Stimulated activated naive B cell treated with anti-CD40 and anti-IgM and Interleukin-4, amounts not matched to agents 10 μg/mL and 1 μg/mL and 100 μg/mL, for 72 hours (primary cell): ENCODE data around the gene CTU2.

Experiments
- ATAC-seq, 2 donors: fragments of 150-1000 bp; cut with Tn5 transposase; replicated peaks; 2 replicates each; pipeline ENCODE4 v1.10.0; 2021; ENCODE audit warnings: moderate library complexity in 1 of 2
- DNase-seq: peaks from one replicate; pipeline ENCODE4 v3.0.0; 2021
- H3K27ac Mint-ChIP-seq: one replicate; pipeline ENCODE4 v1.8.0; 2022; ENCODE audit warnings: mild to moderate bottlenecking, mixed read lengths
- H3K27me3 Mint-ChIP-seq, 2 donors: one replicate each; pipeline ENCODE4 v1.8.0; 2022; ENCODE audit warnings: mixed read lengths in 2 of 2
- H3K36me3 Mint-ChIP-seq, 2 donors: one replicate each; pipeline ENCODE4 v1.8.0; 2022; ENCODE audit warnings: mixed read lengths in 2 of 2, mild to moderate bottlenecking in 1 of 2
- H3K4me1 Mint-ChIP-seq, 2 donors: one replicate each; pipeline ENCODE4 v1.8.0; 2022; ENCODE audit warnings: mixed read lengths in 2 of 2, mild to moderate bottlenecking in 1 of 2
- H3K4me3 Mint-ChIP-seq, 2 donors: one replicate each; pipeline ENCODE4 v1.8.0; 2022; ENCODE audit warnings: mild to moderate bottlenecking in 2 of 2, mixed read lengths in 2 of 2, moderate library complexity in 1 of 2
- H3K9me3 Mint-ChIP-seq, 2 donors: one replicate each; pipeline ENCODE4 v1.8.0; 2022; ENCODE audit warnings: mixed read lengths in 2 of 2, mild to moderate bottlenecking in 1 of 2

CTU2 gene

GRCh38 chr16:88706965-88707826, 893 bp downstream of the CTU2 start:
- H3K36me3 Mint-ChIP-seq = peaks cover 17 to 29% of the 10 kb centered on the region in 2 donors

GRCh38 chr16:88710556-88710955, 4.3 kb downstream of the CTU2 start:
- Mint-ChIP-seq H3K36me3 (peaks cover 21 to 31% of the 10 kb centered on the region in 2 donors), H3K9me3 (no peaks in the 10 kb centered on the region), H3K4me1 (peaks cover 16 to 32% of the 10 kb centered on the region in 2 donors), H3K27me3 (no peaks in the 10 kb centered on the region), H3K27ac (peak overlapping the region; percentile 39), H3K4me3 (no peak overlapping the region)
- ATAC-seq (no peak), DNase-seq (no peak)

More at GRCh38 chr16:88706965-88707826, 893 bp downstream of the CTU2 start:
- no peaks in the 10 kb centered on the region for H3K27me3 Mint-ChIP-seq
- H3K27ac Mint-ChIP-seq = peak overlapping the region; percentile 81
- DNase-seq = no peak
- ATAC-seq = no peak
- H3K4me1 Mint-ChIP-seq = peaks cover 42 to 65% of the 10 kb centered on the region in 2 donors
- H3K9me3 Mint-ChIP-seq = no peaks in the 10 kb centered on the region
- H3K4me3 Mint-ChIP-seq = peak overlapping the region; percentile 87 to 88

GRCh38 chr16:88711750-88712340, 5.5 kb downstream of the CTU2 start:
- Mint-ChIP-seq H3K9me3 (no peaks in the 10 kb centered on the region), H3K27me3 (no peaks in the 10 kb centered on the region), H3K4me1 (peaks cover 16 to 30% of the 10 kb centered on the region in 2 donors), H3K27ac (no peak overlapping the region), H3K4me3 (no peak overlapping the region), H3K36me3 (peaks cover 26 to 38% of the 10 kb centered on the region in 2 donors)
- no peak for ATAC-seq
- DNase-seq = no peak

- ATAC-seq = no peak
- no peak for DNase-seq
- Mint-ChIP-seq H3K27ac (no peak overlapping the region), H3K4me3 (no peak overlapping the region), H3K4me1 (peaks cover 11 to 23% of the 10 kb centered on the region in 2 donors), H3K27me3 (no peaks in the 10 kb centered on the region), H3K36me3 (peaks cover 33 to 39% of the 10 kb centered on the region in 2 donors), H3K9me3 (no peaks in the 10 kb centered on the region)
Measured at GRCh38 chr16:88712362-88712979, 6.2 kb downstream of the CTU2 start.

- Mint-ChIP-seq H3K27ac (no peak overlapping the region), H3K4me3 (no peak overlapping the region), H3K36me3 (peaks cover 37 to 44% of the 10 kb centered on the region in 2 donors), H3K9me3 (no peaks in the 10 kb centered on the region), H3K4me1 (peaks cover 10 to 18% of the 10 kb centered on the region in 2 donors), H3K27me3 (no peaks in the 10 kb centered on the region)
- ATAC-seq (no peak), DNase-seq (no peak)
Measured at GRCh38 chr16:88713054-88713453, 6.8 kb downstream of the CTU2 start.

GRCh38 chr16:88713568-88714419, 7.5 kb downstream of the CTU2 start:
- Mint-ChIP-seq H3K4me1 (peaks cover 10 to 13% of the 10 kb centered on the region in 2 donors), H3K27ac (peak overlapping the region; percentile 56), H3K27me3 (no peaks in the 10 kb centered on the region), H3K36me3 (peaks cover 42 to 47% of the 10 kb centered on the region in 2 donors), H3K4me3 (no peak overlapping the region), H3K9me3 (no peaks in the 10 kb centered on the region)
- DNase-seq (no peak), ATAC-seq (no peak)

GRCh38 chr16:88714420-88715302, 8.4 kb downstream of the CTU2 start:
- H3K27ac Mint-ChIP-seq = peak overlapping the region; percentile 67
- ATAC-seq (no peak), DNase-seq (no peak)
- no peak overlapping the region for H3K4me3 Mint-ChIP-seq
- no peaks in the 10 kb centered on the region for H3K27me3 Mint-ChIP-seq
- H3K4me1 Mint-ChIP-seq = peaks cover 10 to 13% of the 10 kb centered on the region in 2 donors
- peaks cover 42 to 54% of the 10 kb centered on the region in 2 donors for H3K36me3 Mint-ChIP-seq
- H3K9me3 Mint-ChIP-seq = no peaks in the 10 kb centered on the region

GRCh38 chr16:88715312-88716190, 9.2 kb downstream of the CTU2 start:
- Mint-ChIP-seq H3K4me3 (no peak overlapping the region), H3K36me3 (peaks cover 43 to 59% of the 10 kb centered on the region in 2 donors), H3K27me3 (no peaks in the 10 kb centered on the region), H3K27ac (no peak overlapping the region), H3K4me1 (peaks cover 9 to 11% of the 10 kb centered on the region in 2 donors), H3K9me3 (no peaks in the 10 kb centered on the region)
- DNase-seq (no peak), ATAC-seq (no peak)

- Mint-ChIP-seq H3K36me3 (peaks cover 46 to 58% of the 10 kb centered on the region in 2 donors), H3K9me3 (no peaks in the 10 kb centered on the region), H3K4me3 (no peak overlapping the region), H3K4me1 (peaks cover 6 to 8% of the 10 kb centered on the region in 2 donors), H3K27me3 (no peaks in the 10 kb centered on the region), H3K27ac (no peak overlapping the region)
- DNase-seq (no peak), ATAC-seq (no peak)
Measured at GRCh38 chr16:88716201-88716600, 9.9 kb downstream of the CTU2 start.

GRCh38 chr16:88716601-88717001, 10.3 kb downstream of the CTU2 start:
- Mint-ChIP-seq H3K36me3 (peaks cover 48 to 60% of the 10 kb centered on the region in 2 donors), H3K9me3 (no peaks in the 10 kb centered on the region), H3K27ac (no peak overlapping the region), H3K4me3 (no peak overlapping the region), H3K27me3 (no peaks in the 10 kb centered on the region), H3K4me1 (peaks cover 5 to 6% of the 10 kb centered on the region in 2 donors)
- ATAC-seq = no peak
- DNase-seq = no peak

- Mint-ChIP-seq H3K27ac (no peak overlapping the region), H3K4me1 (peaks cover 0 to 2% of the 10 kb centered on the region in 2 donors), H3K9me3 (no peaks in the 10 kb centered on the region), H3K36me3 (peaks cover 50 to 61% of the 10 kb centered on the region in 2 donors), H3K27me3 (no peaks in the 10 kb centered on the region), H3K4me3 (no peak overlapping the region)
- DNase-seq (no peak), ATAC-seq (no peak)
Measured at GRCh38 chr16:88718178-88718577, 11.9 kb downstream of the CTU2 start.

GRCh38 chr16:88719267-88719932, 13.1 kb downstream of the CTU2 start:
- peaks cover 53 to 59% of the 10 kb centered on the region in 2 donors for H3K36me3 Mint-ChIP-seq
- H3K4me3 Mint-ChIP-seq = no peak overlapping the region
- peaks cover 0 to 2% of the 10 kb centered on the region in 2 donors for H3K4me1 Mint-ChIP-seq
- DNase-seq = no peak
- H3K27me3 Mint-ChIP-seq = no peaks in the 10 kb centered on the region
- ATAC-seq = no peak
- H3K9me3 Mint-ChIP-seq = no peaks in the 10 kb centered on the region
- peak overlapping the region; percentile 51 for H3K27ac Mint-ChIP-seq
